ENCODE results near the gene SLC6A7. TPM values are rescaled to one million over a fixed set of nuclear protein-coding genes. Genes with fewer than 3 reads are reported as not detected.

The SLC6A7 gene
- total RNA-seq, 1 experiment from 2014 or later: not detected

DNA sequence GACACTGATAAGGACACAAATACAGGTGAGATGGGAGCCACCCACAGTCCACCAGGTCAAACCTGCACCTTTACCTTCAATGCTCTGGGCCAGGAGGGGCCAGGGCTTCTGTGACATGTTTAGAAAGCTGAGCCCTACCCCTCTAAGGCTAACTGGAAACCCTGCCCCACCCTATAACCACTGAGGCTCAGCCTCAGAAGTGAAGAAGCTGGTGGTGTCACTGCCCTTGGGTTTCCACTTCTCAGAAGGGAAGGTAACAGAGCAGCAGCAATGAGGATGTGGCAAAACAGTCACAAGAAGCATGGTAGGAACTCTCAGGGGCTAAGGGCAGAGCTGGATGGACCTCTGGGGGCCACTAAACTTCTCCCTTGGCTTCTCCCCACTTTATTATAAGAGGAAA lies 40.2 kb upstream of the SLC6A7 start:
- BruUV-seq (replicated peaks): no TSS peak
- Histone ChIP-seq H3K9me2 (ENCODE audit: insufficient read depth) (no peaks in the 10 kb centered on the region), H3K27ac (no peak overlapping the region), H3K9me3 (ENCODE audit: insufficient read depth, low read depth) (no peaks in the 10 kb centered on the region), H4K20me1 (ENCODE audit: insufficient read depth) (no peaks in the 10 kb centered on the region), H2AFZ (no peak overlapping the region), H3F3A (ENCODE audit: insufficient read depth, low read depth) (no peaks in the 10 kb centered on the region), H3K4me1 (replicated peaks; ENCODE audit: insufficient read depth) (no peaks in the 10 kb centered on the region), H3K27me3 (ENCODE audit: insufficient read depth, low read depth) (no peaks in the 10 kb centered on the region), H3K4me2 (no peak overlapping the region), H3K79me2 (ENCODE audit: low read depth) (no peaks in the 10 kb centered on the region), H3K36me3 (ENCODE audit: low read depth) (no peaks in the 10 kb centered on the region), H3K4me3 (no peak overlapping the region)
- DNase-seq: no peak
- CTCF ChIA-PET: no interaction called here
- POLR2A ChIA-PET (ENCODE audit: unreplicated experiment): no interaction called here
- TF ChIP-seq CTCF (conservative IDR thresholded peaks at IDR 0.05) (no peak), EZH2 (IDR thresholded peaks at IDR 0.05; ENCODE audit: low read depth) (no peak)
- intact Hi-C loops (cut with micrococcal nuclease; ENCODE audit: unreplicated experiment): no loop called here

DNA sequence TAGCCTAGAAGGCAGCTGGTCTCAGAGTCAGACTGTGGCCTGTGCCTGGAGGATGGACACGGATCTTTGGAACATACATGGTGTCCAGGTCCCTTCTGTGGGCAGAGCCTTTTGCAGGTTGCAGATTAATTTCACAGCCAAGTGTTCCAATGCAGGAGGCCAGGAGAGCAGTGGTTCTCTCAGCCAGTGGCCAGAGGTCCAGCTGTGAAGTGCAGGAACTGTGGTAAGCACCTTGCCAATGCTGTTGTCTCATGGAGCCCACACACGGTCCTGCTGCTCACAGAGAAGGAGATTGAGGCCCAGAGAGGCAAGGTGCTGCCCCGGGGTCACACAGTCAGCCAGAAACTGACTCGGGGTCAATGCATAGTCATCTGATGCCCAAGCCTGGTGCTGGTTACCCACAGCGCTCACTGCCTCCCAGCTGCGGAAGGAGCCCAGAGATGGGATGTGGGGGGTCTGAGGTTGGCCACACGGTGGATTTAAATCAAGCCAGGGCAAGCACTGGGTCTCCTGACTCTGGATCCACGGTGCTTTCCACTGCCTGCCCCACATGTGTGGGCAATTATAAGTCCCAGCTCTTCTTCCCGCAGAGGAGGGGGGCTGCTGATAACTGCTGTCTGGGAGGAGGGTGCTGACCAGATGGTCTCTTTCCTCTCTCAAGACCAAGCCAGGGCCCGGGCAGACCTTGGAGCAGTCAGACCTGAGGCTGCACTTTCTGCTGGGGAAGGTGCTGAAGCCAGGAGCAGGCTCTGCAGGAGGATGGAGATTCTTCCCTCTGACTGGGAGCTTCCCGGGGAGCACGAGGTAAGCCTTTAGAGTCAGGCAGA lies 37.0 kb upstream of the SLC6A7 start:
- Histone ChIP-seq H3K27ac (no peak overlapping the region), H3K4me3 (no peak overlapping the region), H3K4me2 (no peak overlapping the region), H3K4me1 (replicated peaks; ENCODE audit: insufficient read depth) (no peaks in the 10 kb centered on the region), H3F3A (ENCODE audit: insufficient read depth, low read depth) (no peaks in the 10 kb centered on the region), H3K9me3 (ENCODE audit: insufficient read depth, low read depth) (no peaks in the 10 kb centered on the region), H4K20me1 (ENCODE audit: insufficient read depth) (no peaks in the 10 kb centered on the region), H2AFZ (no peak overlapping the region), H3K36me3 (ENCODE audit: low read depth) (no peaks in the 10 kb centered on the region), H3K9me2 (ENCODE audit: insufficient read depth) (no peaks in the 10 kb centered on the region), H3K27me3 (ENCODE audit: insufficient read depth, low read depth) (peaks cover 9% of the 10 kb centered on the region; the same call in 1 of the 2 replicates), H3K79me2 (ENCODE audit: low read depth) (no peaks in the 10 kb centered on the region)
- intact Hi-C loops (cut with micrococcal nuclease; ENCODE audit: unreplicated experiment): no loop called here
- no peak for DNase-seq
- CTCF ChIA-PET: interaction anchor here (0.6 kb wide), 1 partner anchor 13 kb away, joined by 4 read pairs; no protein-coding TSS in a partner anchor
- POLR2A ChIA-PET (ENCODE audit: unreplicated experiment): no interaction called here
- no TSS peak for BruUV-seq (replicated peaks)
- no peak for TF ChIP-seq EZH2 (IDR thresholded peaks at IDR 0.05; ENCODE audit: low read depth)
- TF ChIP-seq CTCF (conservative IDR thresholded peaks at IDR 0.05): no peak

- no peak for TF ChIP-seq EZH2 (IDR thresholded peaks at IDR 0.05; ENCODE audit: low read depth)
- TF ChIP-seq CTCF (conservative IDR thresholded peaks at IDR 0.05): no peak
- intact Hi-C loops (cut with micrococcal nuclease; ENCODE audit: unreplicated experiment): no loop called here
- Histone ChIP-seq H3K36me3 (ENCODE audit: low read depth) (no peaks in the 10 kb centered on the region), H3K4me3 (no peak overlapping the region), H3K27ac (no peak overlapping the region), H3K4me2 (no peak overlapping the region), H3F3A (ENCODE audit: insufficient read depth, low read depth) (no peaks in the 10 kb centered on the region), H3K27me3 (ENCODE audit: insufficient read depth, low read depth) (peaks cover 9% of the 10 kb centered on the region; the same call in 1 of the 2 replicates), H3K9me3 (ENCODE audit: insufficient read depth, low read depth) (no peaks in the 10 kb centered on the region), H3K9me2 (ENCODE audit: insufficient read depth) (no peaks in the 10 kb centered on the region), H3K4me1 (replicated peaks; ENCODE audit: insufficient read depth) (no peaks in the 10 kb centered on the region), H2AFZ (no peak overlapping the region), H3K79me2 (ENCODE audit: low read depth) (no peaks in the 10 kb centered on the region), H4K20me1 (ENCODE audit: insufficient read depth) (no peaks in the 10 kb centered on the region)
- POLR2A ChIA-PET (ENCODE audit: unreplicated experiment): no interaction called here
- DNase-seq: no peak
- CTCF ChIA-PET: no interaction called here
- no TSS peak for BruUV-seq (replicated peaks)
These were observed 36.4 kb upstream of the SLC6A7 start for GRCh38 chr5:150153483-150153882.

Measured in PC-9 (cell line).